Skeletal muscle tissue (tissue), 4 donors: Measurements from ENCODE around the gene TERT. TPM values are rescaled to one million over a fixed set of nuclear protein-coding genes. Genes with fewer than 3 reads are reported as not detected.

ENCODE experiments used
- H3K27ac ChIP-seq: one replicate; pipeline ENCODE4 v1.7.0; 2013; ENCODE audit warnings: mild to moderate bottlenecking, low read depth, low read length, inconsistent platforms
- H3K27me3 ChIP-seq, 3 donors: one replicate each; pipeline ENCODE4 v1.7.0; 2013; ENCODE audit warnings: low read length in 3 of 3; ENCODE audit not compliant: control insufficient read depth in 3 of 3, insufficient read depth in 3 of 3
- H3K36me3 ChIP-seq, 3 donors: one replicate each; pipeline ENCODE4 v1.7.0; 2013; ENCODE audit warnings: low read length in 3 of 3; ENCODE audit not compliant: control insufficient read depth in 3 of 3, insufficient read depth in 3 of 3
- H3K4me1 ChIP-seq, 3 donors: one replicate each; pipeline ENCODE4 v1.7.0; 2013; ENCODE audit warnings: low read length in 3 of 3, mild to moderate bottlenecking in 3 of 3; ENCODE audit not compliant: control insufficient read depth in 3 of 3, insufficient read depth in 3 of 3
- H3K4me3 ChIP-seq, 3 donors: one replicate each; pipeline ENCODE4 v1.7.0; 2013; ENCODE audit warnings: low read length in 3 of 3
- H3K9ac ChIP-seq, 3 donors: one replicate each; pipeline ENCODE4 v1.7.0; 2013; ENCODE audit warnings: low read length in 3 of 3, mild to moderate bottlenecking in 3 of 3, moderate library complexity in 2 of 3, low read depth in 1 of 3
- H3K9me3 ChIP-seq, 3 donors: one replicate each; pipeline ENCODE4 v1.7.0; 2013; ENCODE audit warnings: low read length in 3 of 3; ENCODE audit not compliant: control insufficient read depth in 3 of 3
- total RNA-seq: library from RNA; depleted of rRNA; stranded (reverse); fragments of >200 nt; gene quantifications from one replicate; pipeline ENCODE4 v1.2.3, GENCODE V29; 2014
- donor health status: Osteomylitis.

The TERT gene
- total RNA-seq, 1 donor from 2014 or later, result not detected

GRCh38 chr5:1325191-1325741, 30.4 kb upstream of the TERT start:
- peak overlapping the region; percentile 6 to 68 (median 43) for H3K9ac ChIP-seq
- H3K9me3 ChIP-seq, result no peaks in the 10 kb centered on the region
- H3K4me3 ChIP-seq, result no peak overlapping the region
- peaks cover 44 to 48% (median 46%) of the 10 kb centered on the region in 3 donors for H3K36me3 ChIP-seq
- H3K4me1 ChIP-seq, result peaks cover 12 to 13% (median 13%) of the 10 kb centered on the region in 3 donors
- no peaks in the 10 kb centered on the region for H3K27me3 ChIP-seq
- peak overlapping the region; percentile 79 for H3K27ac ChIP-seq

- Histone ChIP-seq H3K4me3 (no peak overlapping the region), H3K9me3 (no peaks in the 10 kb centered on the region), H3K27ac (peak overlapping the region; percentile 79), H3K4me1 (peaks cover 12 to 13% (median 13%) of the 10 kb centered on the region in 3 donors), H3K36me3 (peaks cover 45 to 48% (median 46%) of the 10 kb centered on the region in 3 donors), H3K27me3 (no peaks in the 10 kb centered on the region), H3K9ac (peak overlapping the region; percentile 6 to 68 (median 43))
Measured at GRCh38 chr5:1324719-1325190, 29.9 kb upstream of the TERT start.

DNA sequence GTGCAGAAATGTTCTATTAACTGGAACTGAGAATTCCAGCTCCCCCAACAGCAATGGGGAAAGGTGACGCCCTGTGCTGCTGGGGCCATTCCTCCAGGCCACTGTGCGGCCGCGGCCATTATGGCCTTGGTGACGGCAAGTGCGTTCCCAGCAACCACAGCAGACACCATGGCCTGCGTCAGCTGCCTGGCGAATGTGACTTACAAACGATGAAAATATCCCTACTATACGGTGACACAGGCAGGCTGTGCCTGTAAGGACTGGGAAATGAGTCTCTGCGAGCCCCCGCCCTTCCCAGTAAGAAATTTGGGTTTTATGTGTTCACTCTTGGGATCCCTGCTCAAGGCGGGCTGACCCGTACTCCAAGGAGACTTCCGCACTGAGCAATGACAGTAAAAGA, 29.4 kb upstream of the TERT start:
- H3K9me3 ChIP-seq, result no peaks in the 10 kb centered on the region
- H3K4me3 ChIP-seq, result peak overlapping the region in 1 of 3 donors; percentile 13
- H3K9ac ChIP-seq, result peak overlapping the region in 1 of 3 donors; percentile 68
- peak overlapping the region; percentile 79 for H3K27ac ChIP-seq
- peaks cover 12 to 13% (median 13%) of the 10 kb centered on the region in 3 donors for H3K4me1 ChIP-seq
- peaks cover 50 to 52% (median 50%) of the 10 kb centered on the region in 3 donors for H3K36me3 ChIP-seq
- no peaks in the 10 kb centered on the region for H3K27me3 ChIP-seq

GRCh38 chr5:1323803-1324173, 28.9 kb upstream of the TERT start:
- Histone ChIP-seq H3K27ac (no peak overlapping the region), H3K9ac (peak overlapping the region in 1 of 3 donors; percentile 3), H3K4me3 (no peak overlapping the region), H3K4me1 (peaks cover 12 to 13% (median 13%) of the 10 kb centered on the region in 3 donors), H3K27me3 (no peaks in the 10 kb centered on the region), H3K9me3 (no peaks in the 10 kb centered on the region), H3K36me3 (peaks cover 51 to 55% (median 52%) of the 10 kb centered on the region in 3 donors)

DNA sequence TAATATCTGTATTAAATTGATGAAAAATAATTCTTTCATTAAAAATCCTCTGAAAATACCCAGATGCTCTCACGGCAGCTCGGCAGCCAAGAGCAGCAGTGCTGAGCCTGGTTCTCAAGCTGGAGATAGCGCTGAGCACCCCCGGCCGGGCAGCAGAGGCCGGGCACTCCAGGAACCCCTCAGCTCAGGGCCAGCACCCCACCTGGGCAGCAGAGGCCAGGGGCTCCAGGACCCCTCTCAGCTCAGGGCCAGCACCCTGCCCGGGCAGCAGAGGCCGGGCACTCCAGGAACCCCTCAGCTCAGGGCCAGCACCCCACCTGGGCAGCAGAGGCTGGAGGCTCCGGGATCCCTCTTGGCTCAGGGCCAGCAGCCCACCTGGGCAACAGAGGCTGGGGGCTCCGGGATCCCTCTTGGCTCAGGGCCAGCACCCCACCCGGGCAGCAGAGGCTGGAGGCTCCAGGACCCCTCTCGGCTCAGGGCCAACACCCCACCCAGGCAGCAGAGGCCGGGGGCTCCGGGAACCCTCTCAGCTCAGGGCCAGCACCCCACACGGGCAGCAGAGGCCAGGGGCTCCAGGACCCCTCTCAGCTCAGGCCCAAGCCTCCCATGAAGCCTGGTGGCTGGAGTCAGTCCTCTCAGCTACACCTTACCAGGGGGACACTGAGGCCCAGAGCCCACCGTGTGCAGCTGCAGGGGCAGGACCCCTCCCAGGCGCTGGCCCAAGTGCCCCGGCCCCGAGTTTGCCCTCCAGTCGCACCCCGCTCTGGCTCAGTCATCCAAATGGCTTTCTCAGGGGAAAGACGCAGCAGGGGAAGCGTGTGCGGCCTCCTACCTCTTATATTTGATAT, 28.3 kb upstream of the TERT start:
- Histone ChIP-seq H3K27ac (no peak overlapping the region), H3K36me3 (peaks cover 54 to 60% (median 56%) of the 10 kb centered on the region in 3 donors), H3K27me3 (no peaks in the 10 kb centered on the region), H3K4me1 (peaks cover 12 to 13% (median 13%) of the 10 kb centered on the region in 3 donors), H3K9ac (peak overlapping the region in 1 of 3 donors; percentile 3), H3K9me3 (no peaks in the 10 kb centered on the region), H3K4me3 (no peak overlapping the region)

DNA sequence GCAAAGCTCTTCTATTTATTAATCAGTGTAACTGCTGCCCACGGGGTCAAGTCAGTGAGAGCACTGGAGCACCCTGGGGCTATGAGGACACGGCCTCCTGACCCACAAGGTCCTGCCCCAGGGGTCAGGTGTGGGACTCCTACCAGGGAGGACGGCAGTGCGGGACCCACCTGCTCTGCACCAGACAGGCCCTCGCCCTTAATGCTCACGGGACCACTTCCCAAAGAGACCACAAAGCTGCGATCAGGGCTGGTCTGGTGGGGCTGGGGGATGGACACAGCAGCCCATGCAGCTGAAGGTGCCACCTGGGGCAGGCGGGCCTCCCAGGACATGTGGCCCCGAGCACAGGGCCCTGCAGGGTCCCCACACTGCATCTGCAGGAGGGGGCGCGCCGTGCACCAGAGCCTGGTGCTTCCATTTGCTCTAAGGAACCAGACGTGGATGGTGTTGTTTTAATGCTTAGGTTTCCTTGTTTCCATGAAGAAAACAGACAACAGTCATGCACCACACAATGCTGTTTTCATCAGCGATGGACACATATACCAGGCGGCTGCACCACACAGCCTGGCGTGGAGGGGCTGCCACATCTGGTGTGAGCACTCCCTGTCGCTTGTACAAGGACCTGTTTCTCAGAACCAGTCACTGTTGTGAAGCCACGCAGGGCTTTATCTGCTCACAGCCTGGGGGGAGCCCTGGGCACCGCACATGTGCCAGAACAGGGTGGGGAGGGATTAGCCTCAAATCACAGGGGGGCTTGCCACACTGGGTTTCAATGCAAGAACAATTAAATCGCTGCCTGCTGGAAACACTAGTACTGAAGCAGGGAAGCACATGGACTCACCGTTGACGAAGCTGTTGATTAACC, 27.4 kb upstream of the TERT start:
- H3K4me1 ChIP-seq, result peaks cover 12 to 13% (median 13%) of the 10 kb centered on the region in 3 donors
- no peaks in the 10 kb centered on the region for H3K27me3 ChIP-seq
- no peaks in the 10 kb centered on the region for H3K9me3 ChIP-seq
- peaks cover 59 to 65% (median 59%) of the 10 kb centered on the region in 3 donors for H3K36me3 ChIP-seq
- H3K4me3 ChIP-seq, result no peak overlapping the region
- no peak overlapping the region for H3K27ac ChIP-seq
- no peak overlapping the region for H3K9ac ChIP-seq

DNA sequence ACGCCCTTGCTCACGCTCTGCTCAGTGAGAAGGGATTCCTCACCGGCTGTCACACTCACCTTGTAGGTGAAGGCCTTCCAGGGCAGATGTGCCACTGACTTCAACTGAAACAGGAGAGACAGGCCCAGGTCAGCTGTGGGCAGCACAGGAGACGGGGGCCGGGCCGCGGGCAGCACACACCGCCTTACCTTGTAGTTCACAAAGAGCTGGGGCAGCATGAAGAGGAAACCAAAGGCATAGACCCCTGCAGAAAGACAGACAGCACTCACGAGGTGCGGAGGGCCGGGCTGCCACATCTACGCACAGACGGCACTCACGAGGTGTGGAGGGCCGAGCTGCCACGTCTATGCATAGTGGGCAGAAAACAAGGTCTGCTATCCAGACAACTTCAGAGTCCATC, 26.7 kb upstream of the TERT start:
- no peaks in the 10 kb centered on the region for H3K27me3 ChIP-seq
- H3K27ac ChIP-seq, result no peak overlapping the region
- peaks cover 12 to 13% (median 13%) of the 10 kb centered on the region in 3 donors for H3K4me1 ChIP-seq
- H3K9ac ChIP-seq, result no peak overlapping the region
- H3K4me3 ChIP-seq, result no peak overlapping the region
- H3K9me3 ChIP-seq, result no peaks in the 10 kb centered on the region
- H3K36me3 ChIP-seq, result peaks cover 59 to 65% (median 61%) of the 10 kb centered on the region in 3 donors

DNA sequence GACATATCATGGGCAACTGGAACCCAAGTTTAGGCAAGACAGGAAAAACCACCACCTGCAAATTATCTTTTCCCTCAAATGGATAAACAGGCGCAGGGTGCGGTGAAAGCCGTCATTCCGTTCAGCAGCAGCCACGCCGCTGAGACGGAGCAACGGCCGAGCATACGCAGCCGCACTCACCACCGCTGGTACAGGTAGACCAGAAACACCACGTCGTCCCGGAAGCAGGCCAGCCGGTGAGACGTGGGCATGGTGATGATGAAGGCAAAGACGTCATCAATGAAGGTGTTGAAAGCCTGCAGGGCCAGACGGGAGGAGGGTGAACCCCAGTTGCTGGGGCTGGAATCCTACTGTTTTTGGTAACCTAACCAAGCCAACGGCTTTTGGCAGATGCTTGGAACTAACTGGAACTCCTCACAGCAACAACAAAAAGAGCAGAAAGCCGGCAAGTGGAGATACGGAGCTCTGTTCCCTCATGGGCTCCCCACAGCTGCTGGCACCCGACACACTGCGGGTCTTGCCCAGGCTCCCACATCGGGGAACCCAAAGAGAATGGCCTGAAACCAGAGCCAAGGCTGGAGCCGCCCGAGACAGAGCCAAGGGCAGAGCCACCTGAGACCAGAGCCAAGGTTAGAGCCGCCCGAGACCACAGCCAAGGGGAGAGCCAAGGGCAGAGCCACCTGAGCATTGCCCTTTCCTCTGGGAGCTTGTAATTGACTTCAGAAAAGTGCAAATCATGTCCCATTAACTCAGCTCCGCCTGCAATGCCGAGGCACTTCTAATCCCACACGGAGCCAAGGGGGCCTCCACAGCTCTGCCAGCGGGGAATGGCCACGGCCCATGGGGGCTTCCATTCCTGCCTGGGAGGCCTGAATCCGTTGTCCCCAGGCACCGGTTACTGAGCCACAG, 25.8 kb upstream of the TERT start:
- no peaks in the 10 kb centered on the region for H3K27me3 ChIP-seq
- no peak overlapping the region for H3K27ac ChIP-seq
- no peaks in the 10 kb centered on the region for H3K9me3 ChIP-seq
- H3K9ac ChIP-seq, result no peak overlapping the region
- H3K4me3 ChIP-seq, result no peak overlapping the region
- peaks cover 17 to 22% (median 19%) of the 10 kb centered on the region in 3 donors for H3K4me1 ChIP-seq
- peaks cover 59 to 65% (median 61%) of the 10 kb centered on the region in 3 donors for H3K36me3 ChIP-seq
